OCI-LY1 (cell line): ENCODE data around the gene SMU1.

ENCODE experiments used
- EZH2 ChIP-seq: fragments of 200-600 bp; sonication (generic), shearing (Covaris generic); IDR thresholded peaks from 2 replicates; pipeline ENCODE4 v1.8.0; 2017; ENCODE audit warnings: borderline replicate concordance, mixed run types, mild to moderate bottlenecking, antibody characterized with exemption, low read length, moderate library complexity, mixed read lengths
- TF ChIP-seq, protein P1 (sequence below): fragments of 200-600 bp; sonication (generic), shearing (Covaris generic); IDR thresholded peaks from 2 replicates; pipeline ENCODE4 v1.5.1; 2017; ENCODE audit warnings: mild to moderate bottlenecking, antibody characterized with exemption, low read length, moderate library complexity, mixed read lengths

DNA sequence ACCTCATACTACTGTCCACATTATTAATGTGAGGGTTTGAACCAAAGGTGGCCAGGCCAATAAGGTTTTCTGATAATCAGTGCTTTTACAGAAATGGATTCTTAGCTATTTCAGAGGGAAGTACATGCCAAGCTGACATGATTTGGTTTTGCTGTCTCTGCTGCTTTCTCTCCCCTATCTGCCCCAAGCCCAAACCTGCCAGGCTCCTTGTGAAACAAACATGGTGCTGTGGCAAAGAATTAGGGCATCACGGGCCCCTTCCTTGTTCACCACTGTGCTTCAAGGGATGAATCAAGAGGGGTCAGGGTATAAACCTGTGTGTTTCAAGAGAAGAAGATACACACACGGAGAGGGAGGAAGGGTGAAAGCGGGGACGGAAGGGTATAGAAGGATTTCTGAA, 41.3 kb upstream of the SMU1 start:
- no peak for TF ChIP-seq EZH2
- TF ChIP-seq, protein P1, sequence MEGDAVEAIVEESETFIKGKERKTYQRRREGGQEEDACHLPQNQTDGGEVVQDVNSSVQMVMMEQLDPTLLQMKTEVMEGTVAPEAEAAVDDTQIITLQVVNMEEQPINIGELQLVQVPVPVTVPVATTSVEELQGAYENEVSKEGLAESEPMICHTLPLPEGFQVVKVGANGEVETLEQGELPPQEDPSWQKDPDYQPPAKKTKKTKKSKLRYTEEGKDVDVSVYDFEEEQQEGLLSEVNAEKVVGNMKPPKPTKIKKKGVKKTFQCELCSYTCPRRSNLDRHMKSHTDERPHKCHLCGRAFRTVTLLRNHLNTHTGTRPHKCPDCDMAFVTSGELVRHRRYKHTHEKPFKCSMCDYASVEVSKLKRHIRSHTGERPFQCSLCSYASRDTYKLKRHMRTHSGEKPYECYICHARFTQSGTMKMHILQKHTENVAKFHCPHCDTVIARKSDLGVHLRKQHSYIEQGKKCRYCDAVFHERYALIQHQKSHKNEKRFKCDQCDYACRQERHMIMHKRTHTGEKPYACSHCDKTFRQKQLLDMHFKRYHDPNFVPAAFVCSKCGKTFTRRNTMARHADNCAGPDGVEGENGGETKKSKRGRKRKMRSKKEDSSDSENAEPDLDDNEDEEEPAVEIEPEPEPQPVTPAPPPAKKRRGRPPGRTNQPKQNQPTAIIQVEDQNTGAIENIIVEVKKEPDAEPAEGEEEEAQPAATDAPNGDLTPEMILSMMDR = no peak
